ENCODE measurements around the gene INPP5D.

Gene INPP5D

GRCh38 chr2:233023761-233024410 lies 36.3 kb upstream of the INPP5D start:
- TF ChIP-seq GATA2 (IDR thresholded peaks at IDR 0.05; ENCODE audit: low read depth, low read length), result no peak
- TF ChIP-seq GATA3 (IDR thresholded peaks at IDR 0.05; ENCODE audit: low read depth, low read length), result no peak

DNA sequence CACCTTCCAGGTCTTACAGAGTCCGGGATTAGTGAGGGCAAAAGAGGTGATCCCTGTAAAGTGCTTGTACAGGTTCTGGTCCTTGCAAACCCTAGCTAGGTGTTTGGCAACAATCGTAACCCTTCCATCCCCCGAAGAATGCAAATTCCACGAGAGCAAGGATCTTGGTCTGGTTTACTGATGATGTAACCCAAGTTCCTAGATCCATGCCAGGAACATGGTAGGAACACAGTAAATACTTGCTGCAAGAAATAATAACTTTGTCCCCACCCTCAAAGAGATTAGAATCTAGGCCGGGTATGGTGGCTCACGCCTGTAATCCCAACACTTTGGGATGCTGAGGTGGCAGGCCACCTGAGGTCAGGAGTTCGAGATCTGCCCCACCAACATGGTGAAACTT lies 34.4 kb upstream of the INPP5D start:
- TF ChIP-seq GATA2 (IDR thresholded peaks at IDR 0.05; ENCODE audit: low read depth, low read length) (no peak), GATA3 (IDR thresholded peaks at IDR 0.05; ENCODE audit: low read depth, low read length) (no peak)

GRCh38 chr2:233026198-233026813 lies 33.8 kb upstream of the INPP5D start:
- no peak for TF ChIP-seq GATA3 (IDR thresholded peaks at IDR 0.05; ENCODE audit: low read depth, low read length)
- TF ChIP-seq GATA2 (IDR thresholded peaks at IDR 0.05; ENCODE audit: low read depth, low read length), result no peak

DNA sequence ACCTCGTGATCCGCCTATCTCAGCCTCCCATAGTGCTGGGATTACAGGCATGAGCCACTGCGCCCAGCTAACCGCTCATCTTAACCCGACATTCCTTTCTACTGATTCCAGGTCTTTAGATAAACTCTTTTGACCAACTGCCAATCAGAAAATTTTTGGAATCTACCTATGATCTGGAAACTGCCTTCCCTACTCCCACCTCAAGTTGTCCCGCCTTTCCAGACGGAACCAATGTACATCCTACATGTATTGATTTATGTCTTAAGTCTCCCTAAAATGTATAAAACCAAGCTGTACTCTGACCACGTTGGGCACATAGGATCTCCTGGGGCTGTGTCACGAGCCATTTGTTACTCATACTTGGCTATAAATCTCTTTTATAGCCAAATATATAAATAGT lies 30.8 kb upstream of the INPP5D start:
- TF ChIP-seq GATA2 (IDR thresholded peaks at IDR 0.05; ENCODE audit: low read depth, low read length) (no peak), GATA3 (IDR thresholded peaks at IDR 0.05; ENCODE audit: low read depth, low read length) (no peak)

DNA sequence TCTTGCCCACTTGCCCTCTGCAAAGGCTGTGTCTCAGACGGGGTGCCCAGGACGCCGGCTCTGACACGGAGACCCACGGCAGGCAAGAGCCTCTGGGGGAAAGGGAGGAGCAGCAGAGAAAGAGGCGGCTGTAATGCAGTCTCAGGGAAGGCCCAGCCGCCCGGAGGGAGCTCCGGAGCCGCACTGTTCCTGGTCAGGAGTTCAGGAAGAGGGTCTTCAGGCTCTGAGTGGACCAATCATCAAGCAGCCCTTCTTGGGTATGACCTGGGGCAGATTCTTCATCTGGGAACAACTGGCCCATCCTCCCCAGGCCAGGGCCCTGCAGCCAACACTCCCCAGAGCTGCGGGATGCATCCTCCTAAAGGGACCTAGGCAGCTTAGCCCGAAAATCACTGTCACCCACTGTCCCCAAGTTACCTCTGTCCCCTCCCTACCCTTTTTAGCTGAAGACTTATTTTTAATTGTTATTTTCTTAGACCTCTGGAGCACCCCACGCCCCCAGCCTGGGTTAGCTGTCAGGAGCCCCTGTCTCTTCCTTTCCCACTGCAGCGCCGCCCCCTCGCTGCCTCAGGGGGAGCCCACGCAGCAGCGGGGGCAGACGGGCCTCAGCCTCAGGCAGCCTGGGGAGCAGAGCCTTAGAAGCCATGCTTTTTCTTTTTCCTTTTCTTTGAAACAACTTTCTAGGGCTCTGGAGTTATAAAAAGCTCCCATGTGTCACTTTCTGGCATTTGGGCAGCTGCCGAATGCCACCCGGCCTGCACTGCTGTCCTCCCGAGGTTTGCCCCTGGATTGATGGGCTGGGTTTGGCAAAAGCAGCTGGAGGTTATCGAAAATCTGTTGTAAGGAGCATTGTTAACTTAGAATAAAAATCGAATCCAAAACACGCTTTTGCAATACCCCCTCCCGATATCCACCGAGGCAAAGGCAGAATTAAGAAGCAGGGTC lies 28.3 kb upstream of the INPP5D start:
- no peak for TF ChIP-seq GATA3 (IDR thresholded peaks at IDR 0.05; ENCODE audit: low read depth, low read length)
- no peak for TF ChIP-seq GATA2 (IDR thresholded peaks at IDR 0.05; ENCODE audit: low read depth, low read length)

GRCh38 chr2:233032551-233033320 lies 27.4 kb upstream of the INPP5D start, which contains the start of gene NEU2:
TSS of gene NEU2 (plus strand) at chr2:233032672. CDS start at chr2:233032672, 0 bp downstream.
- TF ChIP-seq GATA2 (IDR thresholded peaks at IDR 0.05; ENCODE audit: low read depth, low read length) (no peak), GATA3 (IDR thresholded peaks at IDR 0.05; ENCODE audit: low read depth, low read length) (no peak)

GRCh38 chr2:233033672-233034071 lies 26.5 kb upstream of the INPP5D start:
- TF ChIP-seq GATA3 (IDR thresholded peaks at IDR 0.05; ENCODE audit: low read depth, low read length) (no peak), GATA2 (IDR thresholded peaks at IDR 0.05; ENCODE audit: low read depth, low read length) (no peak)

GRCh38 chr2:233034091-233034882 lies 25.9 kb upstream of the INPP5D start:
- TF ChIP-seq GATA3 (IDR thresholded peaks at IDR 0.05; ENCODE audit: low read depth, low read length) (no peak), GATA2 (IDR thresholded peaks at IDR 0.05; ENCODE audit: low read depth, low read length) (no peak)

GRCh38 chr2:233035426-233036161 lies 24.5 kb upstream of the INPP5D start:
- no peak for TF ChIP-seq GATA3 (IDR thresholded peaks at IDR 0.05; ENCODE audit: low read depth, low read length)
- no peak for TF ChIP-seq GATA2 (IDR thresholded peaks at IDR 0.05; ENCODE audit: low read depth, low read length)

- TF ChIP-seq GATA3 (IDR thresholded peaks at IDR 0.05; ENCODE audit: low read depth, low read length), result no peak
- no peak for TF ChIP-seq GATA2 (IDR thresholded peaks at IDR 0.05; ENCODE audit: low read depth, low read length)
These were observed 23.8 kb upstream of the INPP5D start for GRCh38 chr2:233036162-233036838.

- TF ChIP-seq GATA3 (IDR thresholded peaks at IDR 0.05; ENCODE audit: low read depth, low read length), result no peak
- no peak for TF ChIP-seq GATA2 (IDR thresholded peaks at IDR 0.05; ENCODE audit: low read depth, low read length)
These were observed 23.1 kb upstream of the INPP5D start for GRCh38 chr2:233037078-233037477.

Data from SH-SY5Y (cell line).